Peyer's patch (tissue), 4 donors: ENCODE measurements around the gene SAG. TPM values are rescaled to one million over a fixed set of nuclear protein-coding genes. Genes with fewer than 3 reads are reported as not detected.

Experiments used
- DNase-seq, 3 donors: peaks; one replicate each; pipeline ENCODE4 v3.0.0-alpha.2; 2017 to 2019
- H3K27ac ChIP-seq, 4 donors: fragments of 200-600 bp; sonication (generic); one replicate each; pipeline ENCODE4 v1.5.1; 2016 to 2019
- H3K27me3 ChIP-seq, 2 donors: fragments of 200-600 bp; sonication (generic); one replicate each; pipeline ENCODE4 v1.5.1; 2019
- H3K36me3 ChIP-seq, 3 donors: fragments of 200-600 bp; sonication (generic); one replicate each; pipeline ENCODE4 v1.5.1; 2016 to 2019
- H3K4me1 ChIP-seq, 4 donors: fragments of 200-600 bp; sonication (generic); one replicate each; pipeline ENCODE4 v1.5.1; 2016 to 2019
- H3K4me3 ChIP-seq, 4 donors: fragments of 200-600 bp; sonication (generic); 1 replicate in 3 of 4; 2 replicates in 1 of 4; pipeline ENCODE4 v1.5.1; 2016 to 2019; ENCODE audit warnings: mild to moderate bottlenecking in 1 of 4
- H3K9me3 ChIP-seq, 4 donors: fragments of 200-600 bp; sonication (generic); one replicate each; pipeline ENCODE4 v1.5.1; 2016 to 2019; ENCODE audit warnings: mild to moderate bottlenecking in 1 of 4
- CTCF ChIP-seq, 6 experiments: fragments of 450-650 bp in 4 of 6; fragments of 200-600 bp in 2 of 6; sonication (generic) in 1 of 6; IDR thresholded peaks; one replicate each; pipeline ENCODE4 v1.5.1; 2017 to 2019; ENCODE audit warnings: antibody characterized with exemption in 6 of 6, mild to moderate bottlenecking in 3 of 6, moderate library complexity in 1 of 6
- POLR2A ChIP-seq, 2 donors: fragments of 450-650 bp; IDR thresholded peaks; one replicate each; pipeline ENCODE4 v1.5.1; 2017; ENCODE audit warnings: antibody characterized with exemption in 2 of 2, mild to moderate bottlenecking in 2 of 2, moderate library complexity in 2 of 2
- total RNA-seq, 4 donors: library from RNA; depleted of rRNA; stranded (reverse); fragments of >200 nt; gene quantifications; one replicate each; pipeline ENCODE4 v1.1.0, GENCODE V29; 2016

The SAG gene
- total RNA-seq, 4 donors from 2014 or later: not detected

- Histone ChIP-seq H3K9me3 (no peaks in the 10 kb centered on the region), H3K27ac (no peak overlapping the region), H3K36me3 (peaks cover 0 to 96% (median 0%) of the 10 kb centered on the region in 3 donors), H3K4me1 (peaks cover 0 to 6% (median 0%) of the 10 kb centered on the region in 4 donors), H3K4me3 (no peak overlapping the region), H3K27me3 (no peaks in the 10 kb centered on the region)
- TF ChIP-seq CTCF (IDR thresholded peaks at IDR 0.05): no peak
- no peak for TF ChIP-seq POLR2A (IDR thresholded peaks at IDR 0.05)
- DNase-seq: no peak
Observed at GRCh38 chr2:233285921-233286320, 21.7 kb upstream of the SAG start.

- Histone ChIP-seq H3K36me3 (peaks cover 0 to 96% (median 0%) of the 10 kb centered on the region in 3 donors), H3K27me3 (no peaks in the 10 kb centered on the region), H3K27ac (no peak overlapping the region), H3K4me1 (no peaks in the 10 kb centered on the region), H3K4me3 (no peak overlapping the region), H3K9me3 (no peaks in the 10 kb centered on the region)
- DNase-seq: peak in 1 of 3 donors; percentile 18
- TF ChIP-seq CTCF (IDR thresholded peaks at IDR 0.05) (no peak), POLR2A (IDR thresholded peaks at IDR 0.05) (no peak)
Observed at GRCh38 chr2:233287871-233288270, 19.7 kb upstream of the SAG start.

- Histone ChIP-seq H3K27me3 (no peaks in the 10 kb centered on the region), H3K4me3 (no peak overlapping the region), H3K9me3 (no peaks in the 10 kb centered on the region), H3K4me1 (no peaks in the 10 kb centered on the region), H3K27ac (no peak overlapping the region), H3K36me3 (peaks cover 0 to 98% (median 0%) of the 10 kb centered on the region in 3 donors)
- TF ChIP-seq POLR2A (IDR thresholded peaks at IDR 0.05) (no peak), CTCF (IDR thresholded peaks at IDR 0.05) (no peak)
- DNase-seq: peak in 1 of 3 donors; percentile 31
Observed at GRCh38 chr2:233288663-233289062, 19.0 kb upstream of the SAG start.

- Histone ChIP-seq H3K36me3 (peaks cover 0 to 98% (median 0%) of the 10 kb centered on the region in 3 donors), H3K4me1 (no peaks in the 10 kb centered on the region), H3K4me3 (no peak overlapping the region), H3K9me3 (no peaks in the 10 kb centered on the region), H3K27ac (no peak overlapping the region), H3K27me3 (no peaks in the 10 kb centered on the region)
- DNase-seq: peak in 1 of 3 donors; percentile 37
- TF ChIP-seq POLR2A (IDR thresholded peaks at IDR 0.05): no peak
- no peak for TF ChIP-seq CTCF (IDR thresholded peaks at IDR 0.05)
Observed at GRCh38 chr2:233289648-233290047, 18.0 kb upstream of the SAG start.

GRCh38 chr2:233290051-233290845 is 17.4 kb upstream of the SAG start:
- H3K9me3 ChIP-seq: no peaks in the 10 kb centered on the region
- no peaks in the 10 kb centered on the region for H3K27me3 ChIP-seq
- TF ChIP-seq CTCF (IDR thresholded peaks at IDR 0.05) (no peak), POLR2A (IDR thresholded peaks at IDR 0.05) (no peak)
- no peak overlapping the region for H3K27ac ChIP-seq
- no peak overlapping the region for H3K4me3 ChIP-seq
- DNase-seq: peak in 1 of 3 donors; percentile 6
- H3K36me3 ChIP-seq: peaks cover 0 to 98% (median 0%) of the 10 kb centered on the region in 3 donors
- no peaks in the 10 kb centered on the region for H3K4me1 ChIP-seq
